ENCODE results near the gene SIDT2. TPM values are rescaled to one million over a fixed set of nuclear protein-coding genes. Genes with fewer than 3 reads are reported as not detected.

SIDT2 gene
- total and polyA plus RNA-seq, 2 of the 4 experiments (the other 2 are of a cell fraction): 7.3 to 30.3 TPM

- TF ChIP-seq MXI1 (IDR thresholded peaks at IDR 0.05; ENCODE audit: borderline replicate concordance, low read depth, low read length): no peak
Measured at GRCh38 chr11:117225553-117226170, 47.1 kb downstream of the SIDT2 start (continued).

DNA sequence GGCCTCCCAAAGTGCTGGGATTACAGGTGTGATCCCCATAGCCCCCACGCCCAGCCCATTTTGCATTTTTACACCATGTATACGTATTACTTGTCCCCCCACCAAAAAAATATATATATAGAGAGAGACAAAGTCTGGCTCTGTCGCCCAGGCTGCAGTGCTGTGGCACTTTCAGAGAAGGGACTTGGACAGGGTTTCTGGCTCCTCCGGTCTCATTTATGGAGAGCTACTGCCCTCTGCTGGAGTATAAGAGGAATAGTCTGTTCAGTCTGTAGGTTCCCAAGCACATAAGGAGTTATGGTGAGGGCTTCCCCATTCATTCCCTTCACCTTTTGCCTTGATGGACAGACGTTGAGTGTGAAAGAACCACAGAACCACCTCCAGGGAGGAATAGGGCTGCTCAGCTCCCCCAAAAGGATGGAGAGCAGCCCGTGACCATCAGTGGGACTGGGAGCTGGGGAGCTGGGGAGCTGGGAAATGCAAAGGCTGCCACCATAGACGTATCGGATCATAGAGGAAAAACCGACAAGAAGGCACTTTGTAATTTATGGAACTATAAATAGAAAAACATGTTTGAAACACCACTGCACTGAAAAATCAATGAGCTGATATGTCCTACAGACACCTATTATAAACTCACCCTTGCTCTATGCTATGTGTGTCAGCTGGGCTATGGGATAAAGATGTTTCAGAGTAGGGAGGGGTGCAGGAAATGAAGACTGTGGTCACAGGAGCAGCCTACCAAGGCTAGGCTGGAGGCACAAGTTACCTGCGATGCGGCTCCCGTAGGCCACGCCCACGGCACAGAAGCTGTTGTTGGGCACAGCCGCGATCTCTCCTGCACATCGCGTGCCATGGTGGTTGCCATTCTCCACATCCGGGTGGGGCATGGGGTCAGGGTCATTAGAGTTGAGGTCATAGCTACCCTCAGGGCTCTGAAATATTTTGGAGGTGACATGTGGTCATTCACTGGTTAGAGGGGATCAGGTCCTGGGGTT is 48.1 kb downstream of the SIDT2 start:
- Histone ChIP-seq H2AFZ (replicated peaks; ENCODE audit: low read length, poor library complexity) (no peak overlapping the region), H3K18ac (ENCODE audit: low read depth, low read length) (no peak overlapping the region), H3K14ac (replicated peaks; ENCODE audit: low read depth, low read length) (no peak overlapping the region), H3K9ac (ENCODE audit: low read depth, low read length) (no peak overlapping the region), H2BK120ac (ENCODE audit: low read depth, low read length) (no peak overlapping the region), H3K36me3 (ENCODE audit: control insufficient read depth, insufficient read depth, low read length) (peaks cover 50% of the 10 kb centered on the region), H3K79me1 (ENCODE audit: low read depth in 1 of 2, low read length in 2 of 2) (peaks cover 11 to 49% of the 10 kb centered on the region in 2 experiments), H3K27ac (ENCODE audit: insufficient read depth, low read length) (no peak overlapping the region), H2BK20ac (ENCODE audit: low read depth, low read length) (no peak overlapping the region), H3K27me3 (ENCODE audit: control insufficient read depth, insufficient read depth, low read length) (no peaks in the 10 kb centered on the region), H4K91ac (ENCODE audit: insufficient read depth, low read depth, low read length) (no peak overlapping the region), H3K9me3 (ENCODE audit: control insufficient read depth, insufficient read depth, low read length) (no peaks in the 10 kb centered on the region), H4K8ac (ENCODE audit: low read depth in 2 of 2, low read length in 2 of 2) (no peak overlapping the region), H4K5ac (ENCODE audit: low read depth, low read length) (no peak overlapping the region), H3K9me1 (ENCODE audit: insufficient read depth, low read length) (peaks cover 1% of the 10 kb centered on the region), H3K4me3 (ENCODE audit: insufficient read depth, low read depth, low read length) (no peak overlapping the region), H2BK15ac (ENCODE audit: low read depth, low read length) (no peak overlapping the region), H2BK5ac (ENCODE audit: low read depth, low read length, poor library complexity, severe bottlenecking) (no peak overlapping the region), H4K20me1 (ENCODE audit: insufficient read depth, low read length) (no peaks in the 10 kb centered on the region; the same call in 1 of the 2 replicates), H3K4me2 (ENCODE audit: low read depth, low read length) (no peak overlapping the region), H3K56ac (ENCODE audit: extremely low read depth, insufficient read depth, low read length) (no peak overlapping the region), H2AK5ac (ENCODE audit: low read depth, low read length) (no peak overlapping the region), H3K4ac (ENCODE audit: low read depth, low read length) (no peak overlapping the region), H2AK9ac (replicated peaks; ENCODE audit: low read depth, low read length, poor library complexity) (peak overlapping the region; percentile 73), H3K23ac (ENCODE audit: low read depth, low read length) (no peak overlapping the region), H3K4me1 (ENCODE audit: control insufficient read depth, insufficient read depth, low read length) (peaks cover 9% of the 10 kb centered on the region)
- in situ Hi-C loops (cut with MboI; ENCODE audit: low sequenced_read_pairs) (loop anchor here (10.0 kb wide), 1 partner anchor 352 kb away; no protein-coding TSS in a partner anchor), intact Hi-C loops (cut with micrococcal nuclease) (loop anchor here (1.0 to 10.0 kb wide), 5 partner anchors 28 to 433 kb away; partner anchors contain the start of gene TAGLN), dilution Hi-C loops (cut with HindIII; ENCODE audit: low sequenced_read_pairs, unreplicated experiment) (no loop called here)
- peak; percentile 78 for DNase-seq
- CTCF ChIA-PET: interaction anchor here (0.6 to 2.0 kb wide), 6 partner anchors 9 to 313 kb away, joined by 3 to 8 read pairs (median 5); no protein-coding TSS in a partner anchor
- BruUV-seq (replicated peaks): no TSS peak
- POLR2A ChIA-PET (ENCODE audit: unreplicated experiment): interaction anchor here (0.6 to 1.4 kb wide), 2 partner anchors 8 to 102 kb away, joined by 3 to 6 read pairs; no protein-coding TSS in a partner anchor
- TF ChIP-seq SMC3 (IDR thresholded peaks at IDR 0.05; ENCODE audit: low read depth, low read length): peak; percentile 61
- peak; percentile 87 for TF ChIP-seq RAD21 (IDR thresholded peaks at IDR 0.05; ENCODE audit: low read length)
- TF ChIP-seq, protein P1, sequence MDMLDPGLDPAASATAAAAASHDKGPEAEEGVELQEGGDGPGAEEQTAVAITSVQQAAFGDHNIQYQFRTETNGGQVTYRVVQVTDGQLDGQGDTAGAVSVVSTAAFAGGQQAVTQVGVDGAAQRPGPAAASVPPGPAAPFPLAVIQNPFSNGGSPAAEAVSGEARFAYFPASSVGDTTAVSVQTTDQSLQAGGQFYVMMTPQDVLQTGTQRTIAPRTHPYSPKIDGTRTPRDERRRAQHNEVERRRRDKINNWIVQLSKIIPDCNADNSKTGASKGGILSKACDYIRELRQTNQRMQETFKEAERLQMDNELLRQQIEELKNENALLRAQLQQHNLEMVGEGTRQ (IDR thresholded peaks at IDR 0.05; ENCODE audit: low read depth, low read length): no peak
- TF ChIP-seq CTCF (conservative IDR thresholded peaks at IDR 0.05; ENCODE audit: low read depth, low read length): peak; percentile 84
- ATAC-seq (ENCODE audit: low read depth): peak; percentile 79
- 100% methylated on average over 6 of the region's 19 CpGs; no CpG with 5 or more reads in 1 of the 2 experiments for WGBS, 2 experiments (ENCODE audit: extremely low coverage in 2 of 2, insufficient read length in 1 of 2)
